NCI-H748 (cell line): ENCODE data around the gene CST2.
"Not testable (repeated sequence)": the region's sequence is repeated elsewhere in the genome, so short reads cannot be mapped to it uniquely, and the experiment has no call there.

Experiments
- DNase-seq: peaks from one replicate; lab custom pipeline; 2025; ENCODE audit not compliant: unreplicated experiment; lab: John Stamatoyannopoulos, UW

CST2 gene

DNA sequence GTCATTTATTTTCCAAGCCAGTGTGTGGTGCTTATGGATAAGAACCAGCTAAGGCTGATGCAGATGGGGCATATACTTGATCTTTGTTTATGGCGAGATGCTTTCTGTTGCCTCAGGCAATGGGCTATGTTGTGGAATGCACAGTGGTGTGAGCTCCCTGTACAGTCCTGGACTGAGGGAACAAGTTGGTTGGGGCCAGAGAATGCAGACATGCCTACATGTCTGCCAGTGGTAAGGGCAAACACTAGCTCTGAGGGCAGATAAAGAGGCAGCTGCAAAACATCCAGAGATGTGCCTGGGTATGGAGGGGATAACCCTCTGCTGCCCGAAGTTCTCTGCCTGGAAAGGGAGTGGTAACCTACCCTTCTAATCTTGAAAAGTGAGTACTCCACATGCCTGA, 16.2 kb downstream of the CST2 start:
- not testable (repeated sequence) for DNase-seq

DNA sequence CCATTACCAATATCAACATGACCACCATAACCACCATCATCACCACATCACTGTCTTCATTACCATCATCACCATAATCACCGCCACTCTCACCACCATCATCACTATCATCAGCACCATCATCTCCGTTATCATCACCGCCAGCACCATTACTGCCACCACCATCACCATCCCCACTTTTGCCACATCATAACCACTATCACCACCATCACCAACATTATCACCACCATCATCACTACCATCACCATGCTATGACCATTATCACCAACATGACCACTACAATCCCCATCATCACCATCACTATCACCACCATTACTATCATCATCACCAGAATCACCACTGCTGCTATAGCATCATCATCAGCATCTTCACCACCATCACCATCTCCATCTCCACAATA, 25.7 kb downstream of the CST2 start:
- no peak for DNase-seq

DNA sequence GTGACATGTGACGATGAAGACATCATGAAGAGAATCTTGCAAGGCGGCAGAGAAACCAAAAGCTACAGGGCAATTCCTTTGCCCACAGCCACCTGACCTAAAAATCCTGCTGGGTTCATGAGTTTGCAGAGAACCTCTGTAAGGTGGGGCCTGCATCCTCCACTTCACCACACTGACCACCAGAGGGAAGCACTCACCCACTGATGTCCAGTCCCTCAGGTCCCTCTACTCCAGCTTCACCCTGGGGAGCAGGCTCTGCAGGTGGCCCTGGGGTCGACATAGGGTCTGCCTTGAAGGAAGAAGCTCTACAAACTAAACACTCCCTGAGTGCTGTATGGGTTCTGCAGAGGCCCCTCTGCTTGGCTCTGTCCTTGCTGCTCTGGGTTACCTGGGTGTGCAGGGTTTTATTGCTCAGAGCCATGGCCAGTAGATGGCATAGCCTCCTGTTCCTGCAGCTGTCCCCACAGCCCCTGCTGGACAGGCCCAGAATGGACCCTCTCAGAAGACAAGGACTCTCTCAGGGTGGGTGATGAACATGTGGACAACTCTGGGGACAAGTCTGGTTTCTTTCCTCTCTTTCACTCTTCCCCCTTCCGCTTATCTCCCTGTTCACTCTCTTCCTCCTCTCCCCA, 27.2 kb downstream of the CST2 start:
- peak; percentile 33 for DNase-seq

DNA sequence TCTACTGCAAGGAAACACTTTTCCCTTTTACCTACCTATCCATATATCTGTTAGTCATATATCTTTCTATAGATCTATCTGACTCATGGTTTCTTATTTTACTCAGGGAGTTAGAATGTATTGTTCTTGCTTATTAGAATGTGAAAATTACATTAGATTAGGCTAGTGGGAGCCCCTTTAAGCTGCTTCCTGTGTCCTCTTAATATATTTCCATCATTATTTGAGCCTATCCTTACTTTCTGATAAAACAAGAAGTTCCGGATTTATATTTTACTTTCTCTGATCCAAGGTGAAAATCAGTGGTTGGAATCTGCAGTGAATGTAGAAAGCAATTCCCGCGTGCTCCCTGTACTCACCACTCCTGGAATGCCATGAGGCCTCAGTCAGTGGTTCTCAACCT, 31.0 kb downstream of the CST2 start:
- DNase-seq: no peak

DNA sequence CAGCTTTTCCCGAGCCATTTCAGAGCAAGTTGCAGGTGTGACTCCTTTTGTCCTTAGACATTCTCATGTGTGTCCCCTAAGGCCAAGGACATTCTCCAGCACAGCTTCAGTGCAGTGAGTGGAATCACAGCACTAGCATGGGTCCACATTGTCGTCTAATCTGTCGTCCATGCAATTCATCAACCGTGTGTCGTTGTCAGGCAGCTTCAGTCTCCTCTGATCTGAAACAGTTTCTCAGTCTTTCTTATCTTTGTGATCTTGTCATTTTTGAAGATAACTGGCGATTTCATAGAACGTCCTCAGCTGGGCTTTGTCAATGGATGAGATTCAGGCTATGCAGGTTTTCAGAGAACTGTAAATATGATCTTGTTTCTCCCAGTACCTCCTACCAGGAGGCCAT, 31.7 kb downstream of the CST2 start:
- no peak for DNase-seq

DNA sequence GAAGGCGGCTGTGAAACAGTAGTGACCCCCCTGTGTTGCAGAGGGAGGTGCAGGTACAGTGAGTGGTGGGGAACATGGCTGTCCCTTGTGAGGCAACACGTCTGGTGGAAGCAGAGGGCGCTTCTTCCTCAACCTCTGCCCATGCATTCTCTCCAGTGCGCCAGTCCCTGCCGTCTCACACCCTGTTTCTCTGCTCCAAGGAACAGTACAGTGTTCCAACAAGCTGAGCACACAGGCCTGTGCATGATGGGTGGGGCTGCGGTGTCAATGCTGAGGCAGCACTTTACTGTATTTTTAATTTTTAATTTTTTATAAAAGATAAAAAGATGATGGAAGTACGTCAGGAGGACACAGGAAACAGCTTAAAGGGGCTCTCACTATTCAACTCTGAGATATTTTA, 32.5 kb downstream of the CST2 start:
- DNase-seq: no peak

DNA sequence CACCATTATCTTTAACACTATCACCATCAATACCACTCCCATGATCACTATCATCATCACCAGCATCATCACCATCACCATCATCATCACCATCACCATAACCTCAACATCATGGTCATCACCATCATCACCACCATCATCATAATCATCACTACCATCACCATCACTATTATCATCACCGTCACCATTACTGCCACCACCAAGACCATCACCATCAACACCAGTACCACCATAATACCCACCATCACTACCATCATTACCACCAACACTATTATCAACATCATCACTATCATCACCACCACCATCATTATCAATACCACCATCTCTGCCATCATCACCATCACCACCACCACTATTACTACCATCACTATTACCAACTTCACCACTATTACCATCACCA, 43.1 kb downstream of the CST2 start:
- DNase-seq: no peak

DNA sequence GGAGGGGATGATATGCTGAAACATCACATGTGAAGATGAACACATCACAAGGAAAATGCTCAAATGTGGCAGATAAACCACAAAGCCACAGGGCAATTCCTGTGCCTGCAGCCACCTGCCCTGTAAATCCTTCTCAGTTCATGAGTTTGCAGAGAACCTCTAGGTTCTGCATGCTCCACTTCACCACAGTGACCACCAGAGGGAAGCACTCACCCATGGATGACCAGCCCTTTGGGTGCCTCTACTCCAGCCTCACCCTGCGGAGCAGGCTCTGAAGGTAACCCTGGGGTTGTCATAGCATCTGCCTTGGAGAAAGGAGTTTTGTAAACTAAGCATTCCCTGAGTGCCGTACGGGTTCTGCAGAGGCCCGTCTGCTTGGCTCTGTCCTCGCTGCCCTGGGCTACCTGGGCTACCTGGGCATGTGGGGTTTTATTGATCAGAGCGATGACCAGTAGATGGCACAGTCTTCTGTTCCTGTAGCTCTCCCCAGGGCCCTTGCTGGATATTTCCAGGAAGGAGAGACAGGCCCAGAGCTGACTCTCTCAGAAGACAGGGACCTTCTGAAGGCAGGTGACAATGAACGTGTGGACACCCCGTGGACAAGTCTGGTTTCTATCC, 44.1 kb downstream of the CST2 start:
- DNase-seq: peak; percentile 50

DNA sequence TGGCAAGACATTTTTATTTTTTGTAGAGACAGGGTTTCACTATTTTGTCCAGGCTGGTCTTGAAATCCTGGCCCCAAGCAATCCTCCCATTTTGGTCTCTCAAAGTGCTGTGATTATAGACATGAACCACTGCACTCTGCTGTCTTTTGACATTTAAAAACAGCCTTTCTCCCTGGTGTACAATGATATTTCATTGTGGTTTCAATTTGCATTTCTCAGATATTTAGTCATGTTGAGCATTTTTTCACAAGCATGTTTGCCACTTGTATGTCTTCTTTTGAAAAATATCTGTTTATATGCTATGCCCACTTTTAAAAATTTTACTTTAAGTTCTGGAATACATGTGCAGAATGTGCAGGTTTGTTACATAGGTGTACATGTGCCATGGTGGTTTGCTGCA, 47.9 kb downstream of the CST2 start:
- not testable (repeated sequence) for DNase-seq

DNA sequence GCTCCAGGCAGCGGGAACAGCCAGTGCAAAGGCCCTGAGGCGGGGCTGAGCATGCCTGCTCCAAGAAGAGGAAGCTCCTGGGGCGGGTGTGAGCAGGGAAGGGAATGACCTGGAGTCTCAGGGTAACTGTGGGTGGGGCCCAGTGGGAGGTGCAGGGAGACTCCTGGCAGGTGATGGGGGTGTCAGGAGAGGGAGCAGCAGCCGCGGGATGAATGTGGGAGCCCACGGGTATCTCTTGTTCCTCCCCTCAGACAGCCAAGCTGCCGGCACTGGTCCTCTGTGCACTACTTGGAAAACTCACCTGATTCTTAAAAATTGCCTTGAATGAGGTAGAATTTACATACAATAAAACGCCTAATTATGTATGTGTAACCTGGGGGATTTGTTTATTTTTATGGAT, 49.1 kb downstream of the CST2 start:
- DNase-seq: not testable (repeated sequence)

DNA sequence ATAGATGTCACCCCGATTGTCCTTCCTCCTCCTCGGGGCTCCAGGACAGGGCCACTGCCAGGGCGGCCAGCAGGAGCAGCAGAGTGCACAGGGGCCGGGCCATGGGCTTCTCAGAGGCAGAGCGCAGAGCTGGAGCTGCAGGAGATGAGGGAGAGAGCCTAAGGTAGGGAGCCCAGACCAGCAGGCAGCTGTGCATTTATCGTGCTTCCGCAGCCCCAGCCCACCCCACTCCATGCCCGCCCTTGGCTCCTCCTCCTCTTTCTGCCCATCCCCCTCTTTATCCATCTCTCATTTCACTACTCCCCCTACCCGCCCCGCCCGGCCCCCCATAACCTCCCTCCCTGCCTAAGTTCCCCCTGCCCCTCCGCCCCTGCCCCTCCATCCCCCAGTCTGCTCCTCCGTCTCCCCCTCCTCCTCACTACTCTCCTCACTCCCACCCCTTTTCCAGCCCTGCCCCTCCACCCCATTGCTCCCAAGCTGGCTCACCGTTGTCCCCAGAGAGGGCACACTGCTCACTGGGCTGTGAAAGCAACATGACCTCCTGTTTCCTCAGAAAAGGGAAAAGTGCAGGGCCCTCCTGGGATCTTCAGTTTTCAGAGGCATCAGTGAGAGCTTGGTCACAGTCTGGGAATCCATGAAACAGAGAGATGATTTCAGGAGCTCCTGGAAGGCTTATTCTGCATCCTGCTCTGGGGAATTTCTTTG, 50.3 kb downstream of the CST2 start:
- no peak for DNase-seq

DNA sequence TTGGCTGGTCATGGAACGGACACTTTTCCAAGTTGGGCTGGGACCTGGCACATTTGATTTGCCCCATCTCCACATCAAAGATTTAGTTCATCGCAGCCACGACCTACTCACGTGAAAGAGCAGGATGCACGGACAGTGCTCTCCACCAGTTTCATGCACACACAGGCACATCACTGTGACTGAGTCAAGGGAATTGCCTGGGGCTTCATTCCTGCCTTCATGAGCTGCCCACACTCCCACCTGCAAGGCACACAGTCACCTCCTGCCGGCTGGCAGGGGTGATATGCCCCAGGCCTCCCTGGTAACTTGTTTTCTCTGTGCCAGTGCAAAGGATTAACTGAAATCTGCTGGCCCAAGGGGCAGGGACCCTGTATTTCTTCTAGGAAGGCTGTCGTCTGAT, 52.4 kb downstream of the CST2 start:
- DNase-seq: no peak
